Measurements from ENCODE around the gene LRP1. TPM values are rescaled to one million over a fixed set of nuclear protein-coding genes. Genes with fewer than 3 reads are reported as not detected.
A peak's percentile ranks its signal among the peaks of the same experiment; 100 is the strongest.

Gene LRP1
- total and polyA plus RNA-seq, 2 of the 13 experiments (the other 11 are each of a cell fraction or from before 2014, with no cell fraction given): 14.7 to 30.8 TPM

DNA sequence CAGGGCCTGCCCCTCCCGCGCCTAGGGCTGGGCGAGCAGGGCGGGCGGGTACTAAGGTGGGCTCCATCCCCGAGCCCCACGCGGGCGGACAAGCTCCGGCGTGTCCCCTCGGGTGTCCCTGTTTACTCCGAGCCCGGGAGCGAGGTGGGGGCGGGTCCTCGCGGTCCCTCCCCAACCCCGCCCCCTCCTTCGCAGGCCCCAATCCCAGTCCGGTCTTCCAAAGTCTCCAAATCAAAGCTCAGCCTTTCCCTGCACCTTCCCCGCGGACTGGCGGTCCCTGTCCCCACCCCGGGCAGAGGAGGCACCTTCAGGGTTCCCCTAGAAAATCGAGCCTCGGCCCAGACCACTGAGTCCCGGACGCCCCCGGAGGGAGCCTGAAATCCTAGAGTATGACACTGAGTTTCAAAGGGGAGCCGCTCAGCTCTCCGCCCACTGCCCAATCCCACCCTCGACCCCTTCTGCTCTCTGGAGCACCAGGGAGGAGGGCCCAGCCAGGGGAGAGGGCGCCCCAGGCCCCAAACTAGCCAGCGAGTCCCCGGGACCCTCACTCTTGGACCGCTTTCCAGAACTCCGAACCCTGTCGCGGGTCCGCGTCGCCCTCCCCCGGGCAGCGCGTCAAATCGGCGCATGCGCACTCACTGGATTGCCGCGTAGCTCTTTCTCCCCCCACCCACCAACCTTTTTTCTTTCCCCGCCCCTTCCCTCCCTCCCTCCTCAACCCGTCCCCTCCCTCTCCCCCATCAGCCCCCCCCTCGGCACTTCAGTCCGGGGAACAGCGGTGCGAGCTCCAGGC lies at the start of gene LRP1 (continued):
- TF ChIP-seq ZNF639 (CRISPR knock-in tag; conservative IDR thresholded peaks at IDR 0.05) (no peak), ZFP41 (CRISPR knock-in tag; IDR thresholded peaks at IDR 0.05; ENCODE audit: borderline replicate concordance) (0 out of 2 replicates have a peak, but pooled peaks have one; percentile 35), ZBTB7A (CRISPR knock-in tag; IDR thresholded peaks at IDR 0.05) (peak; percentile 64; the same call in 1 of the 2 replicates), ZSCAN30 (CRISPR knock-in tag; IDR thresholded peaks at IDR 0.05) (peak; percentile 50; the same call in 1 of the 2 replicates), DPF2 (CRISPR knock-in tag; IDR thresholded peaks at IDR 0.05; ENCODE audit: borderline replicate concordance, low read depth) (no peak), GABPB1 (CRISPR knock-in tag; IDR thresholded peaks at IDR 0.05) (peak; percentile 58; the same call in 1 of the 2 replicates), MED8 (CRISPR knock-in tag; IDR thresholded peaks at IDR 0.05; ENCODE audit: insufficient replicate concordance) (no peak), RORA (CRISPR knock-in tag; IDR thresholded peaks at IDR 0.05) (no peak), ZNF687 (CRISPR knock-in tag; IDR thresholded peaks at IDR 0.05) (peak; percentile 76), JUNB (CRISPR knock-in tag; IDR thresholded peaks at IDR 0.05; ENCODE audit: borderline replicate concordance) (no peak), ZNF234 (CRISPR knock-in tag; conservative IDR thresholded peaks at IDR 0.05) (peak; percentile 49; the same call in 1 of the 2 replicates), NFE2L2 (IDR thresholded peaks at IDR 0.05; ENCODE audit: low read length) (no peak), ZNF160 (CRISPR knock-in tag; IDR thresholded peaks at IDR 0.05) (peak; percentile 30; the same call in 1 of the 2 replicates), SOX13 (IDR thresholded peaks at IDR 0.05) (no peak), SOX13 (CRISPR knock-in tag; conservative IDR thresholded peaks at IDR 0.05 in 1 of 2, IDR thresholded peaks at IDR 0.05 in 1 of 2) (peak in 1 of 2 experiments; percentile 8; a peak in 1 of 4 replicates), THRA (CRISPR knock-in tag; IDR thresholded peaks at IDR 0.05; ENCODE audit: borderline replicate concordance) (peak; percentile 29; the same call in 1 of the 2 replicates), ZNF761 (CRISPR knock-in tag; conservative IDR thresholded peaks at IDR 0.05) (0 out of 2 replicates have a peak, but pooled peaks have one; percentile 48), DMAP1 (CRISPR knock-in tag; IDR thresholded peaks at IDR 0.05) (peak; percentile 77), ZNF549 (CRISPR knock-in tag; IDR thresholded peaks at IDR 0.05) (no peak), E2F1 (CRISPR knock-in tag; IDR thresholded peaks at IDR 0.05) (no peak; the same call in 1 of the 2 replicates)
- TF ChIP-seq, protein P1, sequence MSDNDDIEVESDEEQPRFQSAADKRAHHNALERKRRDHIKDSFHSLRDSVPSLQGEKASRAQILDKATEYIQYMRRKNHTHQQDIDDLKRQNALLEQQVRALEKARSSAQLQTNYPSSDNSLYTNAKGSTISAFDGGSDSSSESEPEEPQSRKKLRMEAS (IDR thresholded peaks at IDR 0.05): peak; percentile 30

Data from HepG2 (cell line).